ENCODE measurements around the gene COL15A1.
"Not testable (repeated sequence)": the region's sequence is repeated elsewhere in the genome, so short reads cannot be mapped to it uniquely, and the experiment has no call there.

Gene COL15A1

GRCh38 chr9:98943682-98944056 is at the start of gene COL15A1:
Gene COL15A1 (plus strand): TSS chr9:98943907. CDS start chr9:98944062, 155 bp downstream.
- DNase-seq = no peak

- no peak for DNase-seq
These were observed 49.5 kb upstream of the COL15A1 start for GRCh38 chr9:98894171-98894570.

GRCh38 chr9:98894761-98895160 is 48.9 kb upstream of the COL15A1 start:
- no peak for DNase-seq

- no peak for DNase-seq
These were observed 47.1 kb upstream of the COL15A1 start for GRCh38 chr9:98896632-98897031.

GRCh38 chr9:98897745-98898144 is 46.0 kb upstream of the COL15A1 start:
- no peak for DNase-seq

- DNase-seq = no peak
These were observed 44.2 kb upstream of the COL15A1 start for GRCh38 chr9:98899408-98900056.

GRCh38 chr9:98900244-98900643 is 43.5 kb upstream of the COL15A1 start:
- no peak for DNase-seq

GRCh38 chr9:98900725-98901124 is 43.0 kb upstream of the COL15A1 start:
- DNase-seq = no peak

GRCh38 chr9:98901843-98902242 is 41.9 kb upstream of the COL15A1 start:
- not testable (repeated sequence) for DNase-seq

GRCh38 chr9:98902516-98902915 is 41.2 kb upstream of the COL15A1 start:
- no peak for DNase-seq

- no peak for DNase-seq
These were observed 40.8 kb upstream of the COL15A1 start for GRCh38 chr9:98902925-98903324.

GRCh38 chr9:98903961-98904411 is 39.7 kb upstream of the COL15A1 start:
- DNase-seq = no peak

GRCh38 chr9:98905015-98905414 is 38.7 kb upstream of the COL15A1 start:
- no peak for DNase-seq

- no peak for DNase-seq
These were observed 37.2 kb upstream of the COL15A1 start for GRCh38 chr9:98906273-98907040.

GRCh38 chr9:98907055-98907454 is 36.7 kb upstream of the COL15A1 start:
- no peak for DNase-seq

GRCh38 chr9:98908897-98909634 is 34.6 kb upstream of the COL15A1 start:
- DNase-seq = no peak

- DNase-seq = no peak
These were observed 33.8 kb upstream of the COL15A1 start for GRCh38 chr9:98909935-98910334.

- DNase-seq = no peak
These were observed 32.7 kb upstream of the COL15A1 start for GRCh38 chr9:98911042-98911441.

GRCh38 chr9:98911738-98912137 is 32.0 kb upstream of the COL15A1 start:
- not testable (repeated sequence) for DNase-seq

GRCh38 chr9:98912450-98912849 is 31.3 kb upstream of the COL15A1 start:
- DNase-seq = no peak

GRCh38 chr9:98913044-98913443 is 30.7 kb upstream of the COL15A1 start:
- no peak for DNase-seq

- DNase-seq = no peak
These were observed 30.0 kb upstream of the COL15A1 start for GRCh38 chr9:98913705-98914104.

GRCh38 chr9:98915599-98915998 is 28.1 kb upstream of the COL15A1 start:
- DNase-seq = no peak

- no peak for DNase-seq
These were observed 27.0 kb upstream of the COL15A1 start for GRCh38 chr9:98916660-98917059.
